Stimulated activated CD4-positive, alpha-beta T cell treated with anti-CD3 and anti-CD28 coated beads, Interleukin-4, amount 100 ng/mL, for 1 hour (primary cell): ENCODE measurements around the gene RUFY2.
"Not testable (repeated sequence)": the region's sequence is repeated elsewhere in the genome, so short reads cannot be mapped to it uniquely, and the experiment has no call there.

Experiments used
- DNase-seq: peaks from one replicate; pipeline ENCODE4 v3.0.0-alpha.2; 2020

The RUFY2 gene

DNA sequence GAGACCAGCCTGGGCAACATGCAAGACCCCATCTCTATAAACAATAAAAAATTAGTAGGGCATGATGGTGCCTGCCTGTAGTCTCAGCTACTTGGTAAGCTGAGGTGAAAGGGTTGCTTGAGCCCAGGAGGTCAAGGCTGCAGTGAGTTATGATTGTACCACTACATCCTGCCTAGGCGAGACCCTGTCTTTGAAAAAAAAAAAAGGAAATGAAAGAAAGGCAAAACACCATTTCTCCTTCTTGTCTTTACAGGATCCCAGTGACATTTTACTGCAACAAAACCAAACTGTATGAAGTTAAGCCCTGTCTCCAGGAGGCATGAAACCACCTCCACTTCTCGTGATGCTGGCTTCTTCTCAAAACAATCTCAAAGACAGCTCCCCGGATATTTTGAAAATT, 44.5 kb downstream of the RUFY2 start:
- DNase-seq, result no peak

DNA sequence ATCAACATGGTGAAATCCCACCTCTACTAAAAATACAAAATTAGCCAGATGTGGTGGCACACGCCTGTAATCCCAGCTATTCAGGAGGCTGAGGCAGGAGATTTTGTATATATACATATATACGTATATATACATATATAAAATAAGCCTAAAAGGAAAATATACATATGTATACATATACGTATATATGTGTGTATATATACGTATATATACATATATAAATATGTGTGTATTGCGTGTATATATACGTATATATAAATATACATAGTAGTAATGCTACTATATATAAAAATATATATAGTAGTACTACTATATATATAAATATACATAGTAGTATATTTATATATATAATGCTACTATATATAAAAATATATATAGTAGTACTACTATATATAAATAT, 47.9 kb downstream of the RUFY2 start:
- DNase-seq, result no peak

DNA sequence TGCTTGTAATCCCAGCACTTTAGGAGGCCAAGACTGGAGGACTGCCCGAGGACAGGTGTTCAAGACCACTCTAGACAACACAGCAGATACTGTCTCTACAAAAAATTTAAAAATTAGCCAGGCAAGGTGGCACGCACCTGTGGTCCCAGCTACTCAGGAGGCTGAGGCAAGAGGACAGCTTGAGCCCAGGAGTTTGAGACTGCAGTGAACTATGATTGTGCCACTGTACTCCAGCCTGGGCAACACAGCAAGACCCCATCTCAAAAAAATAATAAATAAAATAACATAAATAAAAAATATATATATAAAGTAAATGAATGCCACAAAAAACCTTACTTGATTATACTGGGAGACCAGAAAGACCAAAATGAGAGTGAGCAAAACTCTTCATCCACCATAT, 53.5 kb downstream of the RUFY2 start:
- no peak for DNase-seq

DNA sequence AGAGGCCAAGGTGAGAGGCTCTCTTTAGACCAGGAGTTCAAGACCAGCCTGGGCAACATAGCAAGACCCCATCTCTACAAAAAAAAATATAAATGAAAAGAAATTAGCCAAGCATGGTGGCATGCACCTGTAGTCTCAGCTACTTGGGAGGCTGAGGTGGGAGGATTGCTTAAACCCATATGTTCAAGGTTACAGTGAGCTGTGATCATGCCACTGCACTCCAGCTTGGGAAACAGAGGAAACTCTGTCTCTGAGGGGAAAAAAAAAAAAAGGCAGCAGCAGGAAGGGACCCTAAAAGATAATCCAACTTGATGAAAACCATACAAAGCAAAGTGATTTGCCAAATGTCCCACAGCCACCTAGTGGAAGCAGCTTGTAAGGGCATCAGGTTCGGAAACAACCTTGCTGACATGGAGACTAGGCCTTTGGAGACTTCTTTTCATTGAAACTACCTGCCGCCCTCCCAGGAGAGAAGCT, 58.8 kb downstream of the RUFY2 start:
- DNase-seq, result peak; percentile 26

- DNase-seq, result no peak
Measured at GRCh38 chr10:68346774-68347173, 60.3 kb downstream of the RUFY2 start.

GRCh38 chr10:68345621-68346020, 61.5 kb downstream of the RUFY2 start:
- DNase-seq, result no peak

DNA sequence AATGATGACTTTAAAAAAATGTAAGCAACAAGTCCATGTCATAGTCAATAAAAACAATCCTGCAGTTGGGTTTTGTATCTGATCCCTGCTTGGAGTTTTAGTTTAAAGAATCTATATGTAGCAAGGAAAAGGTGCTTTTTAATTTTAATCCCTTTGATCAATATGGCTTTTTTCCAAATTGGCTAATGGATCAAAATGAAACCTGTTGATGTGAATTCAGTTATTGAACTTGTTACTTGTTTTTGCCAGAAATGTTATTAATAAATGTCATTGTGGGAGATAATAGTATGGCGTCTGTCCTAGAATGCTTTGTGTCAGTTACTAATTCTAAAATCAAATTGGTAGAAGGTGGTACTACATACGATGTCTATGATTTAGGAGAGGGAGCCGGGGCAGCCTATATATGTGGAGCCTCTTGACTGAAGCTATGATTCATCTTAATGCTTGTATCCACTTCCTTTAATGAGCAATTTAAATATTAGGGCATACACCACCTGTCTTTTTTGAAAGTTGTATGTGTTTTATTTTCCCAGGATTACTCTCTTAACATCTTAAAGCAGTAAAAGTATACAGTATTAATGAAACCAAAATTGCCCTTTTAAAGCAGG, 64.1 kb downstream of the RUFY2 start:
- no peak for DNase-seq

DNA sequence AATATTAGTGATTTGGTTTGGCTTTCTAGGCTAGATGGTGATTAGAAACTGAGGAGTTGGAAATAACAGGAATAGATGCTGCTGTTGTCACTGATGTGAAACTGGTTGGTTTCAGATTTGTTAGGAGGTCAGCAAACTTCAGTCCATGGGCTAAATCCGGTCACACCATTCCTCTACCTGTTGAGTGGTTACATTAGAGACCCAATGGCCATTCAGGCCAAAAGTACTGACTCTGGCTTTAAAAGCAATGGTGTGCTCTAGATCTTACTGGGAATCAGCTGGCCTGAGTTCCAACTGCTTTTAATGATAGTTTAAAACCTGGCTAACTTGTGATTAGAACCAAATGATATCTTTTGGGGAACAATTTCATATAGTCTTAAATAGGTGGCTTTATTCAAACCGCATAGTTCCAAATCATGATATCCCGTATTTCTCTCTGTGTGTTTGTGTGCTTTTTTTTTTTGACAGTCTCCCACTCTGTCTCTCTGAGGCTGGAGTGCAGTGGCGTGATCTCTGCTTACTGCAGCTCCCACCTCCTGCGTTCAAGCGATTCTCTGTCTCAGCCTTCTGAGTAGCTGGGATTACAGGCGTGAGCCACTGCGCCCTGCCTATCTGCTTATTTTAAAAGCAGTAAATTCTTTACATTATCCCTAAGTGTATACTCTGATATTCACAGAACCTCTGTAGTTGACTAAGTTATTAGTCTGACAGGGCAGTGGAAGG, 66.6 kb downstream of the RUFY2 start:
- DNase-seq, result no peak

- no peak for DNase-seq
Measured at GRCh38 chr10:68336754-68337351, 70.2 kb downstream of the RUFY2 start.

DNA sequence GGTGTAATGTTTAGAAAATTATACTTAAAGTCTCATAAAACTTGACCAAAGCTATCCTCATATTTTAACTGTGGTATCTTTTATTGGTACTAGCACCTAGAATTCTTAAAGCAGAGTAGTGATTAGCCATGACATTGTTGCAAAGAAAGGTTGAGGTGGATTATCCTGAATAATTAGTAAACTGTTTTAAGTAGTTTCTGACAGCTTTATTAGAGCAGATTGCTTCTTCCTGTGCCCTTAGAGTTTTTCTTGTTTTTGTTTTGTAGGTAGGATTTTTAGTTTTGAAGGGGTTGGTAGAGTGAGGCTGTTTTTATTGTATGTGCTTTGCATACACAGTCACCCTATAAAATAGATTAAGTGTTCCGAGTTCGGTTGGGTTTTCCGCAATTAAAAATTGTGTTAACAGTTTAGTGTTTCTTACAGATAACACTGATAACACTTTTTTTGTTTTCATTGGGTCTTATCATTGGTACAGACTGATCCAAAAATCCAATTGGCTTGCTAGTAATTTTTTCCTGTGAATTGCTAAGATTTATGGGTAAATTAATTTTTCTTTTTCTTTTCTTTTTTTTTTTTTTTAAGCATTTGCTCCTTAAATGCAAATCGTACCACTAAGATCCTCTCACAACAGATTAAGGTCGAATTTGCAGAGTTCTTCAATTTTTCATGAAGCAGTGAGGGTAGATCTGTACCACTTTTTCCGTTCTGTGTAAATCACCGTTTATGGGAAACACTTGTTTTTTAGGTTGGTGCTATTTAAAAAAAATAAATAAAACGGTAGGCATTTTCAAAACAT, 72.2 kb downstream of the RUFY2 start:
- no peak for DNase-seq

DNA sequence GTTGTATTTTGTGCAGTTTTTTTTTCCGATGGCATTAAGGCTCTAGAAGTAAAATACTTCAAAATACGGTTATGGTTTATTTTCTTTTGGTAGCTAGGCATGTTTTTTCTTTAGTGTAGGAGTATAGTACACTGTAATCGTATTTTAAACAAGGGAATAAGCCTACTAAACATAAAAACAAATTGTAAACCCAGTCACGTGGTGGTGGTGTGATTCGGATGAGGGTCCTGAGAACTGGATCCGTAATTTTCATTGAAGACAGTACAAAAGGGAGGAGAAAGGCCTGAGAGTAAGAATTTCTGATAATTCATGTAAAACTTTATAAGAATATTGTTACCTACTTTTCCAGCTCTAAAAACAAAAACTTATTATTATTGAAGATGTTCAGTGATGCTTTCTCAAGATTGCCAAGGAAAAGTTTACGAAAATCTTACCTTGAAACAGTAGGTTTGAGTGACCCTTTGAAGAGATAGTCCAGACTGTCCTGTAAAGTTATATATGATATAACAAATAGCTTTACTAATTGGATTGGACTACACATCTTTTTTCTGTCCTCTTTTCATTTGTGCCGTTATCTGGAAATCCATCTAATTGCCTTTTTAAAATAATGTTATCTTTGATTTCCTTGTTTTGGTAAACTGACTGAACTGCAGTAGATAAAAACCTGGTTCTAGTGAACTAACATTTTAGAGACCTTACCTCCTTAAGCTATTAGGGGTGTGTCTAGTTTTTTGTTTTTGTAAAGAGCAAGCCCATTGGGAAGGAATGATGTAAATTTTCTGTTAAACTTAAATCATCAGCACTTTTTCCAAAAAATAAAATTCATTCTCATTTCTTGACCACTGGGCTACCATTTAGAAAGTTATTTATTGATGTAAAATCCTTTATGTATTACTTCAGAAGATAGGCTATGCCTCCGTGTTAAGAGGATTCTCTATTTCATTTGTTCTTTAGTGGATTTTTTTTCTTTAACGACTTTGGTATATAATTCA, 73.3 kb downstream of the RUFY2 start:
- no peak for DNase-seq

GRCh38 chr10:68333058-68333395, 74.0 kb downstream of the RUFY2 start:
- DNase-seq, result no peak

DNA sequence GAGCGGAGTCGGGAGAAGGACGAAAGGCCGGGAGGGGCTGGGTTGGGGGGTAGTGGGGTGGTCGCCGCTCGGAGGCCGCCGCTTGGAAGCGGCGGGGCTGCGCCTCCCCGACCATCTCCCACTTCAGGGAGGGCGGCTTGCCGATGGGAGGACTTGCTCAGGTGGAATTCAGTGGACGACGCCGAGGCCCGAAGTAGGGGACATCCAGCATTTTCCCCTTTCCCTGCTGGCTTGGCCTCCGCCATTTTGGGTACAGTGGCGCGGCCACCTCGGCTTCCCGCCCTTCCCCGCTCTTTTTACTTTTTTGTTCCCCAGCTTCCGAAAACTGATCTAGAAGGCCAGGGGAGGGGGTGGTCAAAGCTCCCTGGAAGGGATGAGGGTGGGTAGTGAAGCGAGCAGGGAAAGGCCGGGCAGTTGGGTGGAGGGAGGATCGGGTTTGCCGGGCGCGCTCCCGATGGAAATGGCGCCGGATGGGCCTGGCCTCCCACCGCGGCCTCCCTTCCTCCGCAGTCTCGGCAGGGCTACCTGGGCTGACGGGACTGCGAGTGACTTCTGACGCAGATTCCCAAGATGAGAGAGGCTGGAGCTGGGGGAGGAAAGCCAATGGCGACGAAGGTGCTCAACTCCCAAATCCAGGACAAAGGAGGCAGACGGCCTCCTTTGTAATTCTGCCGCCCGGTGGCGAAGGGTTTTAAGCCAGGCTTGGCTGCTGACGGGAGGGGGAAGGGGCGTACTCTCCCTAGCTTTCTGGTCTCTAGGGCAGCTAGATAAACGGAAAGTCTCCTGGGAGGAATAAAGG, 74.6 kb downstream of the RUFY2 start, which contains the start of gene PBLD:
TSS of gene PBLD (minus strand) at position 670 of the 799 bp plus-strand sequence. CDS start 26,084 bp downstream, outside the sequence.
- DNase-seq, result peak; percentile 61

DNA sequence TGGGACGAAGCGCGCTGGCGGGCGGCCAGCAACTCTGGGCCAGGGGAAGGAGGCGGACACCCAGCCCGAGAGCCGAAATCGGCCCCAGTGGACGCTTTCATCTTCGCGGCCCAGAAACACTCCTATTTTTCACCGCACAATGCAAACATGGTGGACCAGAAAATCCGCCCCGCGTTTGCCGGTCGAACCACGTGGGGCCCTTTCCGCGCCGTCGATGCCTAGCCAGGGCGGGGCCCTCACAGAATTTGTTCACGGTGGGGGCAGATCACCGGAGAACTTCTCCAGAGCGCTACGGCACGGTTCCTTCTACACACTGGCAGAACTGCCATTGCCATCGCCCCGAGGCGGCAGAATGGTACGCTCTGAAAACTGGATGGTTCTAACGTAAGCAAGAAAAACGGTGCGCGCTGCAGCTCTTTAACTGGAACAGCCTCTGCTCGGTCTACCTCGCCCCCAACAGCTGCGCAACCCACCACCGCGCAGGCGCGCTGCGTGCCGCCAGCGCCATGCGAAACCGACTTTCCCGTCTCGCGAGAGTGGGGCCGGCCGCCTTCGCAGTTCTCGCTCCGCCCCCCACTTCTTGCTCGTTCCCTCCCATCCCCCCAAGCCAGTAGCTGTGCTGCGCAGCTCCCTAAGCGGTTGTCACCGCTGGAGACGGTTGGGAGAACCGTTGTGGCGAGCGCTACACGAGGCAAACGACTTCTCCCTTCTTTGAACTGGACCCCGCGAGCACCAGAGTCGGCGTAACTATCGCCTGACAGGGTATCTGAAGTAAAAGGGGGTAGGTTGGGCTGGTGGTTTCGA, 75.4 kb downstream of the RUFY2 start, which contains the start of gene HNRNPH3:
TSS of gene HNRNPH3 (plus strand) at position 610 of the 804 bp plus-strand sequence. CDS start 5,158 bp downstream, outside the sequence.
- peak; percentile 98 for DNase-seq

DNA sequence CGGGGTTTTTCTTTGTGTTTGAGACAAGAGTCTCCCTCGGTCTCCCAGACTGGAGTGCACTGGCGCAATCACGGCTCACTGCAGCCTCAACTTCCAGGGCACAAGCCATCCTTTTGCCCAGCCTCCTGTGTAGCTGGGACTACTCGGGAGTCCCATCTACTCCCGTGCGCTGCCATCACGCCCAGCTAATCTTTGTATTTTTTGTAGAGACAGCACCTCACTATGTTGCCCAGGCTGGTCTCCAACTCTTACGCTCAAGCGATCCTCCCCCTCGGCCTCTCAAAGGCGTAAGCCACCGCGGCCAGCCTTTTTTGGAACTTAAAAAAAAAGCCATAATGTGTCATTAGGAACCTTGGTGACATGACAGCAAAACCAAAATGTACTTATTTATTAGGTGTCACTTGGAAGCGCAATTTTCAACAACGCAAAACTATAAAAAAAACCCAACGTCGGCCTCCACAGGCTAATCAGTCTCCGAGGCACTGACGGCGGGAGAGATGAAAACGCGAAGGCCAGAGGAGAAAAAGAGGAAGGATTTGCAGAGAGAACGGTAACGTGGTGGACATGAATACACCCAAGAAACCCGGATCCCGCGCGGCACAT, 76.1 kb downstream of the RUFY2 start:
- DNase-seq, result peak; percentile 24

- DNase-seq, result no peak
Measured at GRCh38 chr10:68329506-68329861, 77.6 kb downstream of the RUFY2 start.

DNA sequence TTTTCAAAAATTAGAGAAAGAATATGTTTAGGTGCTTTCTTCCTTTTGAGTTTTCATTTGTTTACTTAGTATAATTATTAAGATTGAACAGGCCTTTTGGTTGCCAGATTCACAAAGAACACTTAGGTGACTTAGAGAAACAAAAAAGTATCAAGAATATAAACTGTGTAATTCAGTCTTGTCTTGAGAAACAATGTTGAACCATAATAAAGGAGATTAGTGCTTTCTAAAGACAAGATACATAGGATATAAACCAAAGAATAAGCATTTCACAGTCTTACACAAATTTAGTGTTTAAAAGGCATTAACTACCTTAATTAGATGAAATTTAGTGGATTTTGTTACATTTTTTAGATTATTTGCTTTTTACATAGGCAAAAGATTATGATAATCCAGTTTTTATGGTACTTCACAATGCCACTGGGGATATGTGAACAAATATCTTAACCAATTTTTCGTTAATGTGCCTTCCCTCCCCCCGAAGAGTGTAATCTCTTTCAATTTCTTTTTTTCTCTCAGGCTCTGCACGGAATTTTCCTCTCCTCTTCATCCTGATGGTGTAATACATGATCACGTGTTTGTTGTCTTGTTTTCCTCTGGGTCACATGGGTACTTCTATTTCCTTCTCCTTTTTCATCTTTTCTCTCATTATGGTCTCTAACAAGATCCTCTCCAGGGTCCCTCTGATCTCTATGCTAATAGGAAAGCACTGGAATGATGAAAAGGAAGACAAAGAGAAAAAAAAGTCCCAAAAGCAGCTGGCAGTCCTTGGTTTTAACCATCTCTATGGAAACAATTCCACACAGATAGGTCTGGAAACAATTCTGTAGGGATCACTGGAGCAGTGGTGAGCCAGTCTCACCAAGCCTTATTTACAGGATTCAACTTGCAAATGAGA, 78.9 kb downstream of the RUFY2 start:
- no peak for DNase-seq

GRCh38 chr10:68324396-68324795, 82.7 kb downstream of the RUFY2 start:
- DNase-seq, result not testable (repeated sequence)
